DMS114 treated with DMSO at 0.1 percent for 48 hours (cell line): Measurements from ENCODE around the gene SKOR1.

Experiments used
- DNase-seq: peaks from one replicate; lab custom pipeline; 2025; ENCODE audit not compliant: unreplicated experiment; lab: John Stamatoyannopoulos, UW

SKOR1 gene

DNA sequence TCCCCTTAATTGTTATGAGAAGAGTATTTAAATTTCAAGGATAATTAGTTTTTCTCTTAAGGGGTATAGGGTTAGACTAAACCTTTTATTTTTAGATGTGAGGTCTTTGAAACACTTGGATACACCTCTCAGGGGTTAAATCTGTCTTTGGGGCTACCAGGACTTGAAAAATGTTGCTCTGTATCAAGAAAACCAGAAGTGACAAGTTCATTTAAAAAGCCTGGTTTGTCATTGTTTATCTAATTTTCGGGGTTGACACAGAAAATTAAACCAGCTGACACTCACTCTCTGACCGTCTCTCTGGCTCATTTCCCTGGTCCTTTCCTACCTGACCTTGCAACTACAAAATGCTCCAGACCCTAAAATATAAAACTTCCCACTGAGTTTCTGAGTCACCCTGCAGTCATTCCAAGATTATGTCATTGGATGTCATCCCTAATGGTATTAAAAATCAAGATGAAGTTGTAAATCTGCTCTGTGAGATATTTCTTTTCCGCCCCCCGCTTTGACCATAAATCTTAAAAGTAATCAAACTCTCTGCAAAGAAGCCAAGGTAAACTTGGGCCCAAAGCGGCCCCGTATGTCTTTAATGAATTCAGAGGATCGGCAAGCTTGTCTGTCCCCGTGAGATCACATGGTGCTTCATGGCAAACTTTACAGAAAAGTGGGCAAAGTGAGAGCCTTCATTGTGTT is 32.9 kb upstream of the SKOR1 start:
- DNase-seq, result no peak

DNA sequence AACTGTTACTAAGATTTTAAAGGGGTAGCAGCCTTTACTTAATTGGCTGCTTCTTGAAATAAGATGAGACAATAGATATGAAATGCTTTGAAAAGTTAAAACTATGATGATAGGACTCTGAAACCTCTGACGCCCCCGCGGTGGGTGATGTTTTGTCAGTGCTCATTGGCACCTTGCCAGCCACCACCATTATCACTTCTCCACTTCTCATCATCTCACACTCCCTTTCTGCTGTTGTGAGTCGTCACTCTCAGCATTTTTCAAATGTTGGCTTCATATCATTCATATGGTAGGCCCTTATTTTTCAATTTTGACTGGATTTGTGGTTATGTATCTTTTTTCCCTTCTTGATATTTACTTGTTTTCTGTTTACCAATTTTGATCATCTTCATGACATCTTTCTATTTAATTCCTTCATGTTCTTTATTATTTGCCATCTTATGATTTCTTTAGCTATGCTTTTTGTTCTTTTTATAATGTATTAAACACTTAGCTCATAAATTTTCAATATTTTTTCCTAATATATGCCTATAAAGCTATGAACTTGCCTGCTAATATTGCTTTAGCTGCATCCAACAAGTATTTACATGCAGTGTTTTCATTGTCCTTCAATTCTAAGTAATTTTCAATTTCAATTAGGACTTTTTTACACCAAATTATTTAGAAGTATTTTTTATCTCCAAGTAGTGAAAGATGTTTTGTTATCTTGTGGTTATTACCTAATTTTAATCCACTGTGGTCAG is 30.3 kb upstream of the SKOR1 start:
- DNase-seq, result no peak

DNA sequence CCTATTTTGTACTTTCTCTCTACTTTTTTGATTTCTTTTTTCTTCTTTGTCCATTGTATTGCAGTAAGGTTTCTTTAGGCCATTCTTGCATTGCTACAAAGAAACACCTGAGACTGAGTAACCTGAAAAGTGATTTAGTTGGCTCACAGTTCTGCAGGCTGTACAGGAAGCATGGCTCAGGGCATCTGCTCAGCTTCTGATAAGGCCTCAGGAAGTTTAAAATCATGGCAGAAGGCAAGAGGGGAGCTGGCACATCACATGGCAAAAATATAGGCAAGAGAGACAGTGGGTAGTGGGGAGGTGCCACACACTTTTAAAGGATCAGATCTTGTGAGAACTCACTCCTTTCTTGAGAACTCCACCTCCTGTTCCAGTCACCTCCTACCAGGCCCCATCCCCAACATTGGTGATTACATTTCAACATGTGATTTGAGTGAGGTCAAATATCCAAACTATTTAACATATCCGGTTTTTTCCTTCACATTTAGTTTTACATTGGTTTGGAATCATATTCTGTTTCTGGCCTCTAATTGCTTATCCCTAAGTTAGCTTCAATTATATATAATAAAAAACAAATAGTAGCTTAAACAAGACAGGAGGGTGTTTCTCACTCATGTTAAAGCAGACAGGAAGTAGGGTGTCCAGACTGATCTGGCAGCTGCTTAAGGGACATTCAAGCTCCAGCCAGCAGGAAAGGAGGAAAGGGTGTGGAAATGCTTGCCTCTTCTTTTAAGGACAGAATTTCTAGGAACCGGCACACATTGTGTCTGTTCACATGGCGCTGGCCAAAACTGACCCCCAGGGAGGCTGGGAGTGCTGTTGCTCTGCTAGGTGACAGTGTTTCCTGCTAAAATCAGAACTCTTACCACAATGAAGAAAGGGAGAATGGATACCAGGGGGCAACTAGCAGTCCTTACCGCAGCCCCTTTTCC is 28.8 kb upstream of the SKOR1 start:
- DNase-seq, result no peak

DNA sequence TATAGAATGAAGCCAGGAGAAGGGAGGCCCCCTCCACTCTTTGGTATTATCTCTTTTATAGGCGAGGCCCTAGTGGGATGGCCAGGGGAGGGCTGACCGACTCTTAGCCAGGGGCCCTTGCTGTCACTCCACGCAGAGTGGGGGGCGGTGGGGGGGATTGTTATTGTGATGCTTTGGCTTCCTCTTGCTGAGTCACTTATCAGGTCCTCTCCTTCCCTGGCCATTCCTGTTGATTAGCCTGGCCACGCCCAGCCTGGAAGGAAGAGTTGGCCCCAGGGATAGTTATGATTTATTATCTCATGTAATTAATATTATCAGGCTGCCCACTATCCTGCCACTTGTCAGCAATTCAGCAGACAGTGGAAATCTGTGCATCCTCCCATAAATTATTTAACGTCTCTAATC is 25.5 kb upstream of the SKOR1 start:
- no peak for DNase-seq

DNA sequence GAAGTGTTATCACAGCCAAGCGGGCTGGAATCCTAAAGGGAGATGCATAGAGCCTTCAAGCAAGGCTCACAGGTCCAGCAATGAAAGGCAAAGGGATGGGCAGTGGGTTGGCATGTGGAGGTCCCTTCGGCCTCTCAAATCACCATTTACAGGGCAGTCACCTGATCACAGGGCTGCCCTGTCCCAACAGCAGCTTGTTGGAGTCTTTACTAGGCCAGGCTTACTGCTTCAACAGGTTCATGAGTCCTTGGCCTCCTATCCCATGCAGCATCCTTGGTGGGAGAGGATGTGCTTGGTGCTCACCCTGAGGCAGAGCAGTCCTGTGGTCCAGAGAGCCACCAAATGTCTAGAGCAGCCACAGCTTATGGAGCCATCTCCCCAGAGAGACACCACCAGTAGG is 24.2 kb upstream of the SKOR1 start:
- DNase-seq, result no peak

DNA sequence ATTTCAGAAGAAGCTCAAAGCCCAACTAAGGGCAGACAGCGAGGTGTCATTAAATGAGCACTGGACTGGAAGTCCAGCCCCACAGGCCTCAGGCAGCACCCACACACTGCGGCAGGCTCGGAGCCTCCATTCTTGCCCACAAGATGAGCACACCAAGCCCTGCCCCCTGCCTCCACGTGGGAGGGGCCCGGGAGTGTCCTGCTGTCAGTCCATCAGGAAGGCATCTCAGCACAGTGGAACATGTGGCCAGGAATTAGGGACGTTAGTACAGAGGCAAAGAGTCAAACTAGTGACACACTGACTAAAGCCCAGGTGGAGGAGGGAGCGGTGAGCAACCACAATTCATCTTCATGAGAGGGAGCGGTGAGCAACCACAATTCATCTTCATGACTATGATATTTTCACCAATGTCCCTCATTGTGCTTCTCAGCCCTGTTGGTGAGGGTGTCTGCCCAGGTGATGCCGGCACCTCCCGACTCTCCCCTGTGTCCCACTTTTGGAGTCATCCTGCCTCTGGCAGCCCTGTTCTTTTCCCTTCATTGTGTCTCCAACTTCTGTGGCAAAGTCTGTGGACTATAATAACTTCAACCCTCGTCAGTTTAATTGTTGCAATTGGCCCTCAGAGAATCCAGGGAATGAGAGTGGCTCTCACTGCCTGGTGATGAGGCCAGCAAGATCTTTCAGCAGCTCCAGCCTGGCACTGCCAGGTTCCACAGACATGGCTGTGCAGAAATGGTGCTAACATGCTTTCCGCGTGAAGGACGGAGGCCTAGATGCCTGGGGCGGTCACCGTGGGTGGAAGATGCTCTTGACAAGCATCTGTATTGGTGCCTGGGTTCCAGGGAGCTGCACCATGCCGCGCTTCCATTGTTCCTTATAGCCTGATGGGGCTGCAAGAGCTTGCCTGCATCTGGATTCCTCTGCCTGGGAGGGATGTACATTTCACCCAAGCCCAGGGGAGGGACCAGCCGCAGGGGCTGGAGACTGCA is 23.1 kb upstream of the SKOR1 start:
- DNase-seq, result no peak

DNA sequence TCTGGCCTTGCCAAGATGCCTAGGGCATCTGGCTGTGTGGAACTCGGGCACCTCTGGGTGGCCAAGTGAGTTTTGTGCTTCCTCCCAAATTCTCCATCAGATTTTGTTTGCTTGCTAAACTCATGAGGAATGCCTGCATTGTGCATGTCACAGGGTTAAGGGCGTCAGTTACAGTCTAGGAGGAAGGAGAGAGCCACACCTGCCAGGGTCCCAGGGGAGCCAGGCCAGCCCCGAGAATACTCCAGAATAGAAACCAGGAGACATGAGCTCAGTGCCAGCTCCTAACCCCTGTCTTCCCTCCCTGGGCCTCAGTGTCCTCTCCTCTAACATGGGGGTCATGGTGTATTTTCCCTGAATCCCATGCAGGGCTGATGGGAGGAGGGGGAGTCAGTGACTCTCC is 22.0 kb upstream of the SKOR1 start:
- no peak for DNase-seq

DNA sequence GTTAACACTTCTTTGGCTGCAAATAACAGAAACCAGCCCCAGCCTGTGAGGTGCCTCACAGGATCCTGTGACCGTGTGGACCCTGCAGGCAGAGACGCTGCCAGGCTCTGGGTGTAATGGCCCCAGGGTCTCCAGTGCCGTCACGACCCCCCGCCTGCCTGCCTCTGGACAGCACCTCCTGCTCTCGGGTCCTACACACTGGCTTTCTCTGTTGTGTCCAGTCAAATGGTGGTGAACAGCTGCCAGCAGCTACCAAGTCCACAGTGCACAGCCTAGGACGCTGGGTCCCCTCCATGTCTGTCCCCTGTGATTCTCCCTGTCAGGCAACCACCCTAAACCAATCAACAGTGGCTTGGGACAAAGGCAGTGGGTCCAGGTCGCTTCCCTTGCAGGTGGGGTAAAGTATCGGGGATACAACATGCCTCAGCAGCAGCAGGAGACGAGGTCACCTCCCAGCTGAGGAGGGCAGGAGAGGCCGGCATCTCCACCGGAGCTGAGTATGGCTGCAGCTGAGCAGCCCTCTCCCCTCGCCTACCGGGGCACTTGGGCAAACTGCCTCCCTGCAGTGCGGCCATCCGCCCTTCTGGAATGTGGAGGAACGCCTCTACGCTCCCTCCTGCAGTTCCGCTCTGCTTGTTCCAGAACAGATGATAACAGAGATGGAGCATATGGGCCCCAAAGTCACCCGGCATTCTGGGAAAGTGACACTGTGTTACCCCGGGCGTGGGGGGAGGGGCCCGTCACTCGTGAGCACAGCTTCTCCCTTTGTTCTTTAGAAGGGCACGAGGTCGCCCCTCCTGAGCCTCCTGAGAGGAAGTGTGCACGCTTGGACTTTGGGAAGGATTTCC is 21.1 kb upstream of the SKOR1 start:
- DNase-seq, result no peak

DNA sequence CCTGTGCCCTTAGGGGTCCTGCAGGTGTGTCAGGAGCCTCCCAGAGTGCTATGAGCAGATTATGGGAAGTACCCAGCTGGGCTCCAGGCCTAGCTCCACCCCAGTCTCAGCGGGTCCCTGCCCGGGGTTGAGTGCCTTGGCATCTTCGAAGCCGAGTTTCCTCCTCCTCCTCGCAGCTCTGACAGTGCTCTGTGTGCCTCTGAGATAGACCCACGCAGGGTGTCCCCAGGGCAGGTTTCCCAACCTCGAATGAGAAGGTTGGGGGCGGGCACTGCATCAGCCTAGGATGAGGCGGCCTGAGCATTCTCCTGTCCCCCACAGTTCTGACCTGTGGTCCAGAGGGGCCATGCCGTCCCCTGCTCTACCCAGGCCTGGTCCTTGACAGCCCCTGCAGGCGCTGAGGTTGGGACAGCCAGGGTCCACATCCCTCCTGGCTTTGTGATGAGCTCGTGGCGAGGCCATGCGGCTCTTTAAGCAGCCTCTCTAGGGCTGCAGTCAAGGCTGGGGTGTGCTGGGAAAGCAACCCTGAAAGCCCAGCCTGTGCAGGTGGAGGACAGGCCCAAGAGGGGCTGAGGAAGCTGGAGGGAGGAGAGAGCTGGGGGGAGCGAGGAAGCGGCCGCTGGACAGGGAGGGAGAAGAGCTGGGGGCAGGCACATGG is 20.2 kb upstream of the SKOR1 start:
- DNase-seq, result no peak

DNA sequence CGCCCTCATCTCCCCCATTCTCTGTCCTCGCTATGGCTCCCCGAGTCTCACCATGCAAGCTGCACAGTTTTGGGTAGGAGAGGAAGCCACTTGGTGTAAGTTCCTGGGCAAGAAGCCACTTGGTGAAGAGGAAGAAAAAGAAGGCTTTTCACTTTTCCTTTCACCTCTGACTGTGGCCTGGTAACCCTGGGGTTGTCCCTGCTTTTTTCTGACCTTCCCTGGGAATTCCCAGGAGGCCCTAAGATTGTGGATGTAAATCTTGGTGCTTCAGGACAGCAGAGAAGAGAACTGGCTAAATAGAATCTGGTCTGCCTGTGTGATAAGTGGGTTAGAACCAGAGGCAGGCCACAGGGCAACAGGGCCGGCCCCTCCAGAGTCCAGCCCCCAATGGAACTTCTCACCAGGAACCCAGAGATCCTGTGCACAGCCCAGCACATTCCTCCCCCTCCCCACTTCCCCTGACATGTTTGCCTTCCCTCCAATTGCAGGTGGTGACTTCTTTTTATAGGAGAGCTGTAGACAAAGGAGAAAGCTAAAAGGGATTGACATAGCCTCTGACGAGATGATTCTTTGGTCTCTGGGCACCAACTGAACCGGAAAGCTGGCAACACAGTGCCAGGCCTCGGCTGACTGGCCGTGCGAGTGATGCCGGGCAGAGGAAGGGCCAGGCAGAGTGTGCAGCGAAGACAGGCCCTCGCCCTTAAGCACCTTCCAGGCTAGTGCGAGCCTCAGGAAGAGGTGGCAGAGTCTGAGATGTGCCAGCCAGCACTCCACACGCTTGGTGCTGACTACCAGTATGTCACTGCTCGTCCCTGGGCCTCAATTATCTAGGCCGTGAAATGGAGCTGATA is 19.4 kb upstream of the SKOR1 start:
- DNase-seq, result no peak

DNA sequence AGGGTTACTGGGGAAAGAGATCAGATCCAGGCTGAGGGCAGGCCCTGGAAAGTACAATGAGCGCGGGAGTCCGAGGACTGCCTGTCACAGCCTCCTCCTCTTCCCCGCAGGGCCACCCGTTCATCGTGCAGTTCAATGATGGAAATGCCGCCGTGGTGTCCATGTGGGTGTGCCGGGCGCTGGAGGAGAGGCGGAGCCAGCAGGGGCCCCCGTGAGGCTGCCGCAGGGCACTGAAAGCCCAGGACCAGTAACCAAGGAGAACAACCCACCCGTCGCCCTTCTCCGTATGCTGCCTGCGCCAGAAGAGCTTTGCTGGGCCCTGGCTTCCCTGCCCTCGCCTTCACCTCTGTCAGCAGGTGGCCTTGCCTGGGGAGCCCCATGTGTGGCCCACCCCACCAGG is 18.8 kb upstream of the SKOR1 start:
- DNase-seq, result no peak

DNA sequence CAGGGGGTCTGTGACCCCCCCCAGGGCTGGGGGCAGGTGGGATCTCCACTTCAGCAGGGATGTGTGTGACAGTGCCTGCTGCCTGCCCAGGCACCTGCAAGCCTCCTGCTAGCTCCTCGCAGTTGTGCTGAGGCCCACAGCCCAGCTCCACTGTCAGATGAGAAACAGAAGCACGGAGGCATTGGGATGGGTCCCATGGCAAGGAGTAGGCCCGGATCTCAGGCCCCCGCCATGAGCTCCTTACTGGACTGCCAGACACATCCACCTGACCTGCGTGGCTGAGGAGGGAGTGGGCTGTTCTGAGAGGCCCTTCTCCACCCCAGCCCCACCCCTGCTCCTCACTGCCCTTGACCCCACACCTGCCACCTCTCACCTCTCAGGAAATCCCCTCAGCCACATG is 18.2 kb upstream of the SKOR1 start:
- DNase-seq, result no peak

DNA sequence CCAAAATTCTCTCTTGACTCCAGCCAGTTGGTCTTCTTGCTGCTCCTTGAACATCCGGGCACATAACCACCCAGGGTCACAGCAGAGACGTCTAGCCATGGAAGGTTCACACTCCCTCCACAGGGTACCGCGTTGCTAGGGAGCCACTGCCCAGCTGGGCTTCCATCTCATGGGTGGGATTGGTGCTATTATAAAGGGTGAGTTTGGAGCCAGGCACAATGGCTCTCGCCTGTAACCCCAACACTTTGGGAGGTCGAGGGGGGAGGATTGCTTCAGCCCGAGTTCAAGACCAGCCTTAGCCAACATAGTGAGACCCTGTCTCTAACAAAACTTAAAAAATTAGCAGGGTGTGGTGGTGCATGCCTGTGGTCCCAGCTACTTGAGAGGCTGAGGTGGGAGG is 17.5 kb upstream of the SKOR1 start:
- DNase-seq, result no peak

DNA sequence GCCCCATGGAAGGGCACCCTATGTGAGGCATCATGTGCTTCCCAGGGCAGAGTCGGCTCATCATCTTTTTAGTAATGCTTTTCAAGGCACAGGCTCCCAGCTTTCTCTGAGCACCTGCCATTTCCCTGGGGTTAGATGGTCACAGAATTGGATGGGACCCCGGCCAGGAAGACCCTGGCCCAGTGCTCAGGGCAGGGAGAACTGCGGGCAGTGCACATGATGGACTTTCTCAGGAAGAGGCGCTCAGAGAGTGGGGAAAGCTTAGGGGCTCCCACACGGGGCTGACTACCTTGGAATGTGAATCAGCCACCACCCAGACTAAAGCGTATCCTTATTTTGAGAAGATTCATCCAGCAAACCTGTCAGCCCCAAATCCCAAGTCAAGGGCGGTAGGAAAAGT is 16.5 kb upstream of the SKOR1 start:
- no peak for DNase-seq

DNA sequence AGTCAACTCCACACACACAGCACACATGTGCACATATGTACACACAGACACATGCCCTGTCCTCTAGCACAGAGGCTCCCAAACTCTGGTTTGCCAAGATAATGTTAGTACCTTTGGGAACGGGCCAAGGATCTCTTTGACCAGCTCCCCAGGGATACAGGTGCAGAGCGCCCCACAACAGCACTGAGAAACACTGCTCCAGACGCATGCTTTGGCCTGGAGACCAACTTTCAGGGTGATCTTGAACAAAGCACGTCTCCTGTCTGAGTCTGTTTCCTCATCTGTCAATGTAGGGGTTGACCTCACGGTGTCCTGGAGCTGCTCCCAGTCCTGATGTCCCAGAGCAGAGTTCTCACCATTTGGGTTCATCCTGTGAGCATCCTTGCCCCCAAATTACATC is 15.9 kb upstream of the SKOR1 start:
- DNase-seq, result no peak

DNA sequence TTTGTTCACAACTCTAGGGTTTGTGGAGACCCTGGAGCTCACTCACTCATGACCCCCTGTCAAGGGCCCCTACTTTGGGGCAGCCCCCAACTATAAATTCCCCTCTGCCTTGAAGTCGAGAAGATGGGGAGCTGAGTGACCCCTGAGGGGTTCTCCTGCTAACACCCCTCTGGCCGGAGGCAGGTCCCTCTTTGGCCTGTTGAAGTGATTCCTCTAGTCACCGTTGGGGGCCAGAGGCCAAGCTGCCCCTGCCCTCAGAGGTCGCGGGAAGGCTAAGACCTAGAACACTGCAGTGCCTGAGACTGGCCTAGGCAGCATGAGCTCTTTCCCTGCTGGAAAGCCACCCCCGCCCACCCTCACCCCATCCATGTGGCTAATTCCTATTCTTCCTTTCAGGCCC is 15.4 kb upstream of the SKOR1 start:
- no peak for DNase-seq

DNA sequence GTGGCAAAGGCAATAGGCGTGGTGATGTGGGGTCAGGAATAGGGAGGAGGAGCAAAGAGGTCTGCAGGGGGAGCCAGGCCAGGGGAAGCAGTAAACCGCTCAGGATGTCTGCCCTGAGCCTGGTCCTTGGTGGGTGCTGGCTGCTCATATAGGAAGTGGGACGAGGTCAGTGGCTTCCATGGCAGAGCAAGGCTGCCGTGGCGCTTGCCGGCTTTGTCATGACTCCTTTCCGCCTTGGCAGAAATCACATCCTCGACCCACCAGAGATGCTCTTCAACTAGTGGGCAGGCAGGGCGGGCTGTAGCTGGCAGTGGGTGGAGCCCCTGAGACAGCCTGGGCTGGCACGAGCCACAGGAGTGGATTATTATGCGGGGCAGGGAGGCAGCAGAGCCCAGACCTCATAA is 13.1 kb upstream of the SKOR1 start:
- DNase-seq, result no peak

DNA sequence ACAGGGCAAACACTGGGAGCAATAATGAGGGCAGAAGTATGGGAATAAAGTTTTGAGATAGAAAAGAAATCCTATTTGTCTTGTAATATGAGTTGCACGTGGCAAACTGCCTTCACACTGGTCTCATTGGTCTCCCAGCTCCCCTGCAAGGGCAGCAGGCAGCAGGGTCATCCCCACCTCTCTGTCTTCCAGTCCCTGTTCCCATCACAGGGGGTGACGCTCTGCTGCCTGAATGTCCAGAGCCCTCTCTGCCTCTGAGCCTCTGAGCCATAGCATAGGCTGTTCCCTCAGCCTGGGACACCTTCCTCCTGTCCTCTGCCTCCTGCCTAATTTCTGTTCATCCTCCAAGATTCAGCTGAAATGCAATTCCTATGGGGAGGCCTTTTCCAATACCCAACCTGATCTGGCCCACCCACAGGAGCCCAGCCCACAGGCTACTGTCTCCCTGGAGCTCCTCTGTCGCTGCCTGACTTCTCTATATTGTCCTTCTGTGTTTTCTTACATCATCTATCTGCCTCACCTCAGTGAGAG is 12.1 kb upstream of the SKOR1 start:
- DNase-seq, result no peak
